GM18499 (cell line): ENCODE results near the gene GPSM1.
"Not testable (repeated sequence)": the region's sequence is repeated elsewhere in the genome, so short reads cannot be mapped to it uniquely, and the experiment has no call there.

Experiments
- ATAC-seq: cut with Tn5 transposase; IDR thresholded peaks from one replicate; pipeline ENCODE4 v1.9.1; 2021; ENCODE audit warnings: moderate number of reproducible peaks; ENCODE audit not compliant: insufficient read depth, unreplicated experiment

GPSM1 gene

DNA sequence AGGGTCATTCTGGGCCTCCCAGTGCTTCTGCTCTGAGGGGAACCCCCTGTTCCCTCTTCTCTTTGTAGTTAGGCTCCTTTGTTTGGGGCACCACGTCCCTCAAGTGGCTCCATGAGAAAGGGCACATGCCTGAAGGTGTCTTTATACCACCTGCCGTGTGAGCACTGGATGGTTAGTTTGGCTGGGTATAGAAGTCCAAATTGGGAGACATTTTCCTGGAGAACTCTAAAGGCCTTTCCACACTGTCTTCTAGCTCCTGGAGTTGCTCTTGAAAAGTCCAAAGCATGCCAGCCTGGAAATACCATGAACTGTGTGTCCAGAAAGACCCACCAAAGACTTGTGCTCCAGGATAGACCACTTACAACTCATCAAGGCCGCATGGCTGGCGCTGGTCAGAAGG is 12.4 kb upstream of the GPSM1 start:
- ATAC-seq = no peak

DNA sequence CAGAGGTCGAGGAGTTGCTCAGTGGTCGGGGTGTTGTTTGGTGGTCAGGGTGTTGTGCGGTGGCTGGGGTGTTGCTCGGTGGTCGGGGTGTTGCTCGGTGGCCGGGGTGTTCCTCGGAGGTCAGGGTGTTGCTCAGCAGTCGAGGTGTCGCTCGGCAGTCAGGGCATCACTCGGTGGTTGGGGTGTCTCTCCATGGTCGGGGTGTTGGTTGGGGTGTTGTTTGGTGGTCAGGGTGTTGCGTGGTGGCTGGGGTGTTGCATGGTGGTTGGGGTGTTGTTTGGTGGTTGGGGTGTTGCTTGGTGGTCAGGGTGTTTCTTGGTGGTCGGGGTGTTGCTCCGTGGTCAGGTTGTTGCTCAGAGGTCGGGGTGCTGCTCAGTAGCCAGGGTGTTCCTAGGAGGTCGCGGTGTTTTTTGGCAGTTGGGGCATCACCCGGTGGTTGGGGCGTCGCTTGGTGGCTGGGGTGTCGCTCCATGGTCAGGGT is 11.0 kb upstream of the GPSM1 start:
- no peak for ATAC-seq

DNA sequence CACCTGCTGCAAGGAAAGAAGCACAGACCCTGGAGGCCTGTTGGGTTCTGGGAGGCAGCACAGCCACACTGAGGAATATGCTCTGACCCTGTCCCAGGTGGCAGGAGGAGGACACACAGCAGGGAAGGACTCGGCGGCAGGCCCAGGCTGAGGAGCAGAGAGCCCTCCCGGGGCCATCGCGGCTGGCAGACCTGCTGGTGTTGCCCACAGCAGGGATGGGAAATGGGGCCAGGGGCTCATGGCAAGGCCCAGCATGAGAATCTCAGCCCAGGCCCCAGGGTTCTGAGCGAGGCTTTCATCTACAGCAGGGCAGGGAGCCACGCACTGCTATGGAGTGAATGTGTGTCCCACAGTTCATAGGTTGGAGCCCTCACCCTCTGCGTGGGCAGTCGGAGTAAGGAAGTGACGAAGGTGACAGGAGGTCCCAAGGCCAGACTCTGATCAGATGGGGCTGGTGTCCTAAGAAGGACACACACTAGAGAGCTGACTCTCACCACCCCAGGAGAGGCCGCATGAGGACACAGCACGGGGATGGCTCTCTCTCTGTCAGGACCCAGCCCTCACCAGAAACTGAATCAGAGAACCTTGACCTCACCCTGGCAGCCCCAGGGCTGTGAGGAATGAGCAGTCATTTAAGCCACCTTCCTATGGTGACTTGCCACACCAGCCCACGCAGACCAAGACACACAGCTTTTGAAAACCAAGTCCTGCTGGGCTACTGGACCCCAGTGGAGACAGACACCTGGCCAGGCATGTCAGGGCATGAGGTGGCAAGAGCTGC is 10.3 kb upstream of the GPSM1 start:
- ATAC-seq = no peak

- no peak for ATAC-seq
Observed at GRCh38 chr9:136317695-136318094, 9.6 kb upstream of the GPSM1 start.

- ATAC-seq = no peak
Observed at GRCh38 chr9:136318111-136318775, 9.1 kb upstream of the GPSM1 start.

GRCh38 chr9:136318776-136319241 is 8.5 kb upstream of the GPSM1 start:
- ATAC-seq = no peak

DNA sequence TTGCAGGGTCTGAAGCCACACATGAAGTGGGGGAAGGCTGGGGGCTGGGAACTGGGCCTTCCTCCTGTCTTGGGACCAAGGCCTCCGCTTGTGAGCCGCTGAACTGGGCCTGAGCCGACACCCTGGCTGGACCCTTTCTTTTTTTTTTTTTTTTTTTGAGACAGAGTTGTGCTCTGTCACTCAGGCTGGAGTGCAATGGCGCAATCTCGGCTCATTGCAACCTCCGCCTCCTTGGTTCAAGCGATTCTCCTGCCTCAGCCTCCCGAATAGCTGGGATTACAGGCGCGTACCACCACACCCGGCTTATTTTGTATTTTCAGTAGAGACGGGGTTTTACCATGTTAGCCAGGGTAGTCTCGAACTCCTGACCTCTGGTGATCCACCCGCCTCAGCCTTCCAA is 8.1 kb upstream of the GPSM1 start:
- not testable (repeated sequence) for ATAC-seq

- not testable (repeated sequence) for ATAC-seq
Observed at GRCh38 chr9:136319955-136320354, 7.4 kb upstream of the GPSM1 start.

GRCh38 chr9:136320972-136321371 is 6.4 kb upstream of the GPSM1 start:
- not testable (repeated sequence) for ATAC-seq

DNA sequence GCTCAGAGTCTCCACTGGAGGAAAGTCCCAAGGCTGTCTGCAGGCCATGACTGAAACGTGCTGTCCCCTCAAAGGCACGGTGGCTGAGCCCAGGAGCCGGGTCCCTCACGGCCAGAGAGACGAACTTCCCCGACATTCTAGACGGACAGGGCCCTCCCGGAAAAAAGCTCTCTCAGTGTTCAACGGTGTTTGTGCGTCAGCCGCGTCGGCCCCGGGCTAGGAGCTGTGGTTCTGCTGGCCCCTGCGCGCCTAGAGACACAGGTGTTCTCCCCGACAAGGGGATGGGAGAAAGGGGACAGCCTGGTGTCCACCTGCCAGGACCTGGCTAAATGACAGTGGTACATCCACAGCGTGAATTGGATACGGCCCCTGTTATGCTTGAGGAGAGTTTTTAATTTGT is 5.8 kb upstream of the GPSM1 start:
- ATAC-seq = no peak

GRCh38 chr9:136322756-136323330 is 4.5 kb upstream of the GPSM1 start:
- ATAC-seq = no peak

DNA sequence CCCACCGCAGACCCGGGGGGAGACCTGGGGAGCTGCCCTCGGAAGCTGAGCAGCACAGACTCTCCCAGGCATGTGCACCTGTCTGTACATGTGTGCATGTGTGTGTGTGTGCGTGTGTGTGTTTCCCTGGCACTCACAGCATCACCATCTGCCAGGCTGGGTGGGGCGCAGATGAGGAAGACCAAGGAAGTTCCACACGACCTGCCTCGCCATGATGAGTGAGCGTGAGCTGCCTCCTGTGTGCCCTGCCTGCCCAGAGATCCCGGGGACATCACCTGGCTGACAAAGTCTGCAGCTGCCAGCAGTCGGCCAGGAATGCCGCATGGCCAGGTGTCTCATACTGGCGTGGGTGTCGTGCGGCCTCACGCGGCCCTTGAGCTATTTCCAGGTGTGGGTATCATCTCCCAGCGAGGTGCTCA is 4.0 kb upstream of the GPSM1 start:
- ATAC-seq = no peak

DNA sequence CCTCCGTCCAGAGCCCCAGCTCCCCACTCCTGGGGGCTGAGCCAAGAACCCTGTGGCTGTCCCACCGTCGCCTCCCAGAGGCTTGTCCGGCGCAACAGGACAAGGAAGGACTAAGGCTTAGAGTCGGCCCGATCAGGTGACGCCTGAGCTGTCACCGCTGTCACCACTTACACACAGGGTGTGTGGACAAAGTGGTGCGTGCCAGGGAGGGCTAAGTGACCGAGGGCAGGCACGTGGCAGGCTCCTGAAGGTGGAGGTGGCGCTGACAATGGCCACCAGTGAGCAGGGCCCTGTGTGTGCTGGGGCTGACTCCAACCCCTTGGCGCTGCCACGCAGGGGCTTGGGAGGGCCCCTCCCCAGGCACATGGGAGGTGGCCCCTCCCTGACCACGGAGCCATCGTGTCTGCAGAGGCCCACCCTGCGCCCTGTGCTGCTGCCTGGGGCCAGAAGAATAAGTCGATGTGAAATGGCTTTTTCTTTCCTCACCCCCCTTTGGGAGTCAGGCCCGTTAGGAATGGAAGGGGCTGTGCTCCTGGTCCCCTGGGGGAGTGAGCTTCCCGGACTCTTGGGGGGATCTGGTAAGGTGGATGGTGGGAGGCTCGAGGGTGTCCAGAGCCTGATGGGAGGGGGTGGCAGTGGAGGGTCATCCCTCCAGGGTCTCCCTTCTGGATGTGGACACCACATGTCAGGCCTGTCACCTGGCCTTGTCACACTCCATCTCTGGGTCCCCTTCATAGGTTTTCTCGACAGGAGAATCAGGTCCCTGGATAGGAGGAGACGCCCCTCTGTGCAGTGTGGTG is 2.6 kb upstream of the GPSM1 start:
- ATAC-seq = no peak

DNA sequence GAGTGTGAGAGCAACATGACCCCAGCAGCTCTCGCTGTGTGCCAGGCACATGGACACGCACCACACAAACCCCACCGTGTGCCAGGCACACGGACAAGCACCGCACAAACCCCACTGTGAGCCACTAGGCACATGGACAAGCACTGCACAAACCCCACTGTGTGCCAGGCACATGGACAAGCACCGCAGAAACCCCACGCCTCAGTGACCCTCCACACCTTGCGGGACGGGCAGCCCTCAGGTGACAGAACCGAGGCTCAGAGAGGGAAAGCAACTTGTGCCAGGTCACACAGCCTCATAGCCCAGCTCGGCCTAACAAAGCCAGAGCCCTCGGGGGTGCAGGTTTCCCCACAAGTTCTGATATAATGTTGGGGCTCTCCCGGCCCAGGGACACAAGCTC is 2.0 kb upstream of the GPSM1 start:
- no peak for ATAC-seq

DNA sequence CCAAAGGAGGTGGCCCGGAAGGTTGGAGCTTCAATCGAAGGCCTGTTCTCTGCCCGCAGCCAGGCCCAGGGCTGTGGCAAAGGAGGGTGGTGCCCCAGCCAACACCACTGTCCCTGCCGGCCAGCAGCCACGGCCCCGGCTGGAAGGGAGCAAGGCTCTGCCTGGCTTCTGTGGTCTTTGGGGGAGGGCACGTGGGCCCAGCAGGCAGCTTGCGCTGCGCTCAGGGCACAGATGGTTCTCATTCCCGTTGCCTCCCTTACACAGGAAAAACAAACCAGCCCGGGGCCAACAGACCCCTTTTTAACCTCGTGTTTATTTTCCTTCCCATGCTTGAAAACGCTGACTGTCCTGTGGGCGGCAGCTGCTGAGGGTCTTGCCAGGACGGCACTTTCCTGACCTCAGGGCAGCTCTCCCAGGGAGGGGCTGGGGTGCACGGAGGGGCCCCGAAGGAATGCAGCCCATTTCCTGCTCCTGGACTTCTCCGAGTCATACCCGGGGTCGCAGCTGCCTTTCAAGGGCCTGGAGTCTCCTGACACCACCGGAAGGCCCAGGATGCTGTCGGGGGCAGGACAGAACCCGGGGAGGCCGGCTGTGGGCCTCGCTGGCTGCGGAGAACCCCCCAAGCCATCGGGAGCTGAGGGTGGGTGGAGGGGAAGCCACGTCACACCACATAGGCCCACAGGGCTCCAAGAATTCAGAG is 1.1 kb upstream of the GPSM1 start:
- no peak for ATAC-seq

DNA sequence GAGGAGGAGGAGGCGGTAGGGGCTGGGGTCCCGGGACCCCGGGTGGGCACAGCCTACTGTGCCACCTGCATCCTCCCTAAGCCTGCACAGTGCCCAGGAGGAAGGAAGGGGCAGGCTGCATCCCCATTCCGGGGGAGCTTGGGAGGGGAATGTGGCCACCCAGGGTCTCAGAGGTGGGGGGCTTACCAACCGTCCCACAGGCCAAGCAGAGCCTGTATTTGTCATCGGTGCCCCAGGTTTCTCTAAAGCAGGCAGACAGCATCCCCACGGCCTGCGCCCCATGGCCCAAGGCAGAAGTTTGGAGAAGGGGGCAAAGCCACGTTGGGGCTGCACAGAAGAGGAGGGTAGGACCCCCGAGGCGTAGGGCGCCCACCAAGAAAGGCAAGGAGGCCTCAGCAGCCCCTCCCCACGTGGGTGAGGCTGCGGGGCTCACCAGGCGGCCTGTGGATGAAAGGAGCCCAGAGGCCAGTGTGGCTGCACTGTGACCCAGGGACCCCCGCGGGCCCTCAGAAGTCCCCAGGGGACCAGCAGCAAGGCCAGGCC is 507 bp upstream of the GPSM1 start:
- no peak for ATAC-seq

GRCh38 chr9:136328011-136328621 is 777 bp downstream of the GPSM1 start:
- ATAC-seq = no peak

DNA sequence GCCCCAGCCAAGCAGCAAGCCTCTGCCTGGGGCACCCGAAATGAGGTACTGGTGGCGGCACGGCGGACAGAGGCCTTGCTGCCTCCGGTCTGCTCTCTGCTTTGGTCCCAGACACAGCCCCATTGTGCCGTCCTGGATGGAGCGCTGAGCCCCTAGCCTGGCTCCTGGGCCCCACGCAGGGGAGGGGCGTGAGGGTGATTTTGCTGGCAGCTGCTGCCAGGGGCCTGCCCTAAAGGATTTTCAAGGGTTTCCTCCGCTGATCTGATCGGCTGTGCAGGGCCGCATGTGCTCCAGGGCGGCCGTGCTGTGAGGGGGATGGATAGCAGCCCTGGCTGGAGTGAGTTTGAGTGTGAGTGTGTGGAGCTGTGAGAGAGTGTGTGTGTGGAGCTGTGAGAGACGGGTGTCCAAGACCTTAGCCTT is 1.3 kb downstream of the GPSM1 start:
- ATAC-seq = no peak

DNA sequence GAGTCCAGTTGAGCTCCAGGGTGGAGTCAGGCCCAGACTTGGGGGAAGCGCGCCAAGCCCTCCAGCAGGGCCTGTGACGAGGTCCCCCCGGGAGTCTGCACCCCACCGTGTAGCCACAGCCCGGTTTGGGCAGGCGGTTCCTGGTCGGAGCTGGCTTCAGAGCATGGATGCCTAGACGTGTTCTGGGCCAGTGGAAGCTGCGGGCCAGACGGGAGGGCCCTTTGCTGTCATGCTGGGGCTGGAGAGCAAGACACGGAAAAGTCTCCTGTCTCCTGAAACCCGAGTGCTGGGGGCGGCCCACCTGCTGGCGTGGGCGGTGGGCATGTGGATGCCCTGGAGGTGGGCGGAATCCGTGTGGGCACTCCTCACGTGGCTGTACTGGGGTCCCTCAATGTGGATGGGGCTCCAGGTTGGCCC is 1.9 kb downstream of the GPSM1 start:
- ATAC-seq = no peak
